Nephron progenitor cell (in vitro differentiated cells): ENCODE data around the gene SLC38A1.

Experiments
- DNase-seq: peaks from one replicate; pipeline ENCODE4 v3.0.0; 2021
- H3K27ac Mint-ChIP-seq: 2 replicates; pipeline ENCODE4 v1.8.0; 2021; ENCODE audit warnings: mild to moderate bottlenecking, moderate library complexity, mixed read lengths
- H3K27me3 Mint-ChIP-seq: 2 replicates; pipeline ENCODE4 v1.8.0; 2021; ENCODE audit warnings: mild to moderate bottlenecking, low read depth, mixed read lengths; ENCODE audit not compliant: poor library complexity
- H3K36me3 Mint-ChIP-seq: 2 replicates; pipeline ENCODE4 v1.8.0; 2021; ENCODE audit warnings: low read depth, mixed read lengths
- H3K4me1 Mint-ChIP-seq: 2 replicates; pipeline ENCODE4 v1.8.0; 2021; ENCODE audit warnings: mixed read lengths
- H3K4me3 Mint-ChIP-seq: 2 replicates; pipeline ENCODE4 v1.8.0; 2021; ENCODE audit warnings: mild to moderate bottlenecking, moderate library complexity, mixed read lengths
- H3K9me3 Mint-ChIP-seq: 2 replicates; pipeline ENCODE4 v1.8.0; 2021; ENCODE audit warnings: mild to moderate bottlenecking, moderate library complexity, mixed read lengths
- CTCF ChIP-seq: fragments of 200-600 bp; sonication (generic); IDR thresholded peaks from 2 replicates; pipeline ENCODE4 v1.5.0; 2021; ENCODE audit warnings: antibody characterized with exemption

The SLC38A1 gene

GRCh38 chr12:46244997-46245396 lies 23.8 kb downstream of the SLC38A1 start:
- DNase-seq = no peak
- H3K27me3 Mint-ChIP-seq = no peaks in the 10 kb centered on the region

GRCh38 chr12:46244273-46244915 lies 24.4 kb downstream of the SLC38A1 start:
- H3K4me3 Mint-ChIP-seq = no peak overlapping the region
- peaks cover 71% of the 10 kb centered on the region for H3K9me3 Mint-ChIP-seq
- H3K36me3 Mint-ChIP-seq = no peaks in the 10 kb centered on the region
- TF ChIP-seq CTCF = no peak
- no peaks in the 10 kb centered on the region for H3K27me3 Mint-ChIP-seq
- H3K27ac Mint-ChIP-seq = no peak overlapping the region
- H3K4me1 Mint-ChIP-seq = no peaks in the 10 kb centered on the region
- DNase-seq = no peak

More at GRCh38 chr12:46244997-46245396, 23.8 kb downstream of the SLC38A1 start:
- Mint-ChIP-seq H3K27ac (no peak overlapping the region), H3K4me1 (no peaks in the 10 kb centered on the region), H3K4me3 (no peak overlapping the region), H3K36me3 (no peaks in the 10 kb centered on the region), H3K9me3 (peaks cover 77% of the 10 kb centered on the region)
- no peak for TF ChIP-seq CTCF

GRCh38 chr12:46242569-46242968 lies 26.3 kb downstream of the SLC38A1 start:
- H3K9me3 Mint-ChIP-seq = peaks cover 52% of the 10 kb centered on the region
- no peak for DNase-seq
- peaks cover 14% of the 10 kb centered on the region for H3K36me3 Mint-ChIP-seq
- no peaks in the 10 kb centered on the region for H3K4me1 Mint-ChIP-seq
- no peak for TF ChIP-seq CTCF
- H3K27ac Mint-ChIP-seq = no peak overlapping the region
- H3K27me3 Mint-ChIP-seq = no peaks in the 10 kb centered on the region
- H3K4me3 Mint-ChIP-seq = peak overlapping the region; percentile 4

GRCh38 chr12:46240436-46240835 lies 28.4 kb downstream of the SLC38A1 start:
- H3K27ac Mint-ChIP-seq = no peak overlapping the region

GRCh38 chr12:46238821-46239220 lies 30.0 kb downstream of the SLC38A1 start:
- no peaks in the 10 kb centered on the region for H3K4me1 Mint-ChIP-seq
- no peak overlapping the region for H3K27ac Mint-ChIP-seq
- H3K27me3 Mint-ChIP-seq = no peaks in the 10 kb centered on the region
- peaks cover 52% of the 10 kb centered on the region for H3K36me3 Mint-ChIP-seq
- H3K4me3 Mint-ChIP-seq = no peak overlapping the region
- TF ChIP-seq CTCF = no peak
- H3K9me3 Mint-ChIP-seq = peaks cover 18% of the 10 kb centered on the region
- no peak for DNase-seq

More at GRCh38 chr12:46240436-46240835, 28.4 kb downstream of the SLC38A1 start:
- peaks cover 36% of the 10 kb centered on the region for H3K36me3 Mint-ChIP-seq
- no peak for DNase-seq
- H3K27me3 Mint-ChIP-seq = no peaks in the 10 kb centered on the region
- no peaks in the 10 kb centered on the region for H3K4me1 Mint-ChIP-seq
- TF ChIP-seq CTCF = no peak
- no peak overlapping the region for H3K4me3 Mint-ChIP-seq
- H3K9me3 Mint-ChIP-seq = peaks cover 33% of the 10 kb centered on the region
